Esophagus muscularis mucosa (tissue), 4 donors: ENCODE results near the gene HARBI1. TPM values are rescaled to one million over a fixed set of nuclear protein-coding genes. Genes with fewer than 3 reads are reported as not detected.

Experiments used
- DNase-seq: peaks from one replicate; pipeline ENCODE4 v3.0.0-alpha.2; 2017; ENCODE audit errors: extremely low spot score
- H3K27ac ChIP-seq, 4 donors: fragments of 200-600 bp; sonication (generic); replicated peaks in 1 of 4; 1 replicate in 3 of 4; 2 replicates in 1 of 4; pipeline ENCODE4 v1.5.1; 2016 to 2019; ENCODE audit warnings: mild to moderate bottlenecking in 1 of 4
- H3K27me3 ChIP-seq, 4 donors: fragments of 200-600 bp; sonication (generic); one replicate each; pipeline versions ENCODE4 v1.5.1 to v1.6.0; 2016 to 2019
- H3K36me3 ChIP-seq, 4 donors: fragments of 200-600 bp; sonication (generic); one replicate each; pipeline ENCODE4 v1.5.1; 2016 to 2019
- H3K4me1 ChIP-seq, 4 donors: fragments of 200-600 bp; sonication (generic); one replicate each; pipeline ENCODE4 v1.5.1; 2016 to 2019
- H3K4me3 ChIP-seq, 4 donors: fragments of 200-600 bp; sonication (generic); 1 replicate in 2 of 4; 2 replicates in 2 of 4; pipeline ENCODE4 v1.5.1; 2016 to 2019; ENCODE audit warnings: mild to moderate bottlenecking in 4 of 4, moderate library complexity in 1 of 4
- H3K9me3 ChIP-seq, 4 donors: fragments of 200-600 bp; sonication (generic); 1 replicate in 3 of 4; 2 replicates in 1 of 4; pipeline ENCODE4 v1.5.1; 2016 to 2019
- CTCF ChIP-seq, 3 experiments: fragments of 200-600 bp in 2 of 3; fragments of 450-650 bp in 1 of 3; sonication (generic) in 2 of 3; IDR thresholded peaks; one replicate each; pipeline ENCODE4 v1.5.1; 2017 to 2019; ENCODE audit warnings: antibody characterized with exemption in 3 of 3, mild to moderate bottlenecking in 2 of 3, moderate library complexity in 1 of 3
- EP300 ChIP-seq: sonication (generic); formaldehyde crosslinking; IDR thresholded peaks from one replicate; pipeline ENCODE4 v1.6.1; 2017; ENCODE audit warnings: antibody characterized with exemption
- POLR2A ChIP-seq: fragments of 450-650 bp; IDR thresholded peaks from one replicate; pipeline ENCODE4 v1.6.1; 2017; ENCODE audit warnings: antibody characterized with exemption, moderate library complexity, mild to moderate bottlenecking, low read depth
- POLR2AphosphoS5 ChIP-seq, 2 donors: sonication (generic); formaldehyde crosslinking; IDR thresholded peaks; one replicate each; pipeline ENCODE4 v1.6.1; 2017; ENCODE audit warnings: antibody characterized with exemption in 2 of 2
- WGBS: methylation state at CpG from one replicate; pipeline ENCODE4 v1.1.5; 2018; 5-methylcytosine and 5-hydroxymethylcytosine counted together
- intact Hi-C: fragments of 100-400 bp; cut with DNase I; formaldehyde crosslinking; loops from one replicate; pipeline ENCODE4 v1.15.1; 2023
- total RNA-seq, 4 donors: library from RNA; depleted of rRNA; stranded (reverse); fragments of >200 nt; gene quantifications; one replicate each; pipeline versions ENCODE4 v1.1.0 to v1.2.1, GENCODE V29; 2016

The HARBI1 gene
- total RNA-seq, 4 donors from 2014 or later: 2.5 to 3.3 (median 3.0) TPM

- intact Hi-C loops: no loop called here
- Histone ChIP-seq H3K27ac (no peak overlapping the region), H3K27me3 (no peaks in the 10 kb centered on the region), H3K4me3 (peak overlapping the region; percentile 34 to 92 (median 78)), H3K36me3 (peaks cover 0 to 41% (median 30%) of the 10 kb centered on the region in 4 donors), H3K9me3 (no peaks in the 10 kb centered on the region), H3K4me1 (peaks cover 18 to 64% (median 53%) of the 10 kb centered on the region in 4 donors)
- DNase-seq: no peak
- WGBS: 79% methylated on average over 6 of the region's 6 CpGs
- TF ChIP-seq EP300 (no peak), POLR2AphosphoS5 (IDR thresholded peaks at IDR 0.05) (no peak), CTCF (IDR thresholded peaks at IDR 0.05) (no peak), POLR2A (no peak)
Observed at GRCh38 chr11:46618837-46619236, 1.8 kb upstream of the HARBI1 start.

DNA sequence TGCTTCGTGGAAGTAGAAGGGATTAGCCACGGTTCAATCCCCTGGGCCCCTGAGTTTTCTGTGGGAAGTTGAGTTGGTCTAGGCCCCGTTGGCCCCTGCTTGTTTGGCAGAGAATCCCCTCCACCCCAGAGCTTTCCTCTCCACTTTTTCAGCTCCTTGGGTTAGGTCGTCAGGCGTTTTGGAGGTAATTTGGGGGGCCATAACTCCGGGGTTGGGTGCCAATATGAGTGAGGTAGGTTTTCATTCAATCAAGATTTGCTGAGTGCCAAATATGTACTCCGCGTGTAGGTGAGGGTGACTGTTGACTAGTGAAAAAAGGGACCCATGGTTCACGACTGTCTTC lies 916 bp upstream of the HARBI1 start:
- intact Hi-C loops: loop anchor here (2.0 kb wide), 1 partner anchor 227 kb away; the partner anchor contains the start of gene CHRM4
- TF ChIP-seq CTCF (IDR thresholded peaks at IDR 0.05) (no peak), EP300 (no peak), POLR2A (no peak), POLR2AphosphoS5 (IDR thresholded peaks at IDR 0.05) (no peak)
- 4% methylated on average over 9 of the region's 9 CpGs for WGBS
- no peaks in the 10 kb centered on the region for H3K9me3 ChIP-seq
- H3K27me3 ChIP-seq: no peaks in the 10 kb centered on the region
- peak overlapping the region; percentile 66 to 92 (median 86) for H3K4me3 ChIP-seq
- H3K36me3 ChIP-seq: peaks cover 0 to 32% (median 25%) of the 10 kb centered on the region in 4 donors
- H3K27ac ChIP-seq: peak overlapping the region; percentile 90 to 97 (median 96)
- H3K4me1 ChIP-seq: peaks cover 18 to 65% (median 57%) of the 10 kb centered on the region in 4 donors
- DNase-seq: no peak

DNA sequence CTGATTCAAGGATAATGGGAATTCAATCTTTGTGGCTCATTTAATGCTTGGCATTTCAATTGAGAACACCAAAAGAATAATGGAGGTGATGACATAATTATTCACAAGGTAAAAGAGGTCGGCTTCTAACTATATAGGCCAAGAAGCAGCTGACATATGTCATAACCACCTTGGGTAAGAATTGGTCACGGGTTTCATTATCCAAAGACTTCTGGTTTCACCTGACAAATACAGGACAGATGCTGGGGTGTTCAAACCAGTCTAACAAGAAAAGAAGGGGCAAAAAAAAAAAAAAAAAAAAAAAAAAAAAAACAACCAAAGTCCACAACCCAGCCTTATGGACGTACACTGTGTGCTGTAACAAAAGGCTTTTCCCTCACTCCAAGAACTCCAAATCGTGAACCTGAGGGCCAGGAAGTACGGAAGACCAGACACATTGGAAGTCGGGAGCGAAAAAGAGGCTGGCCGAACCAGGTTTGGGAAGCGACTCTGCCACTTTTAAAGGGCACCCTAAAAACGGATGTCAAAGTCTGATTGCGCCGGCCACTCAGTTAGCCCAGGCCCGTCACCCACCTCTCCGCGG lies 385 bp downstream of the HARBI1 start:
- H3K27ac ChIP-seq: peak overlapping the region; percentile 90 to 97 (median 96)
- WGBS: 1% methylated on average over 14 of the region's 15 CpGs
- H3K36me3 ChIP-seq: peaks cover 0 to 20% (median 16%) of the 10 kb centered on the region in 4 donors
- no peak for TF ChIP-seq CTCF (IDR thresholded peaks at IDR 0.05)
- no peak for TF ChIP-seq POLR2A
- no peak for TF ChIP-seq EP300
- TF ChIP-seq POLR2AphosphoS5 (IDR thresholded peaks at IDR 0.05): no peak
- H3K4me3 ChIP-seq: peak overlapping the region; percentile 66 to 92 (median 86)
- intact Hi-C loops: loop anchor here (2.0 kb wide), 1 partner anchor 226 kb away; the partner anchor contains the start of gene CHRM4
- peaks cover 18 to 65% (median 59%) of the 10 kb centered on the region in 4 donors for H3K4me1 ChIP-seq
- no peak for DNase-seq
- H3K9me3 ChIP-seq: no peaks in the 10 kb centered on the region
- H3K27me3 ChIP-seq: no peaks in the 10 kb centered on the region

DNA sequence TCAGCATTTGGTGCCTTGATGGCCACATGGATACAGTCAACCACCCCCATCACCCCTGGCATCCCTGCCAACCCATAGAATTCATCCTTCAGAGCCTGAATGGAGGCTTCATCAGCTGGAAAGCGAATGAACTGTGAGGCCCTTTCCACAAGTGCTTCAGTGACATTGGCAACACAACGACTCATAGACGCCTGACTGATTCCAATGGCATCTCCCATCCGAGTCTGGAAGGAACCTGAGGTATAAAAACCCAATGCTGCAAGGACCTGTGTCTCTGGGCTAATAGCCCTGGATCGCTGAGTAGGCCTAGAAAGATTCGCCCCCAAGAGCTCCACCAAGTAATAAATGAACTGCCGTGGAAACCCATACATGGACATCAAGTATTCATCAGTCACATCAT lies 1.3 kb downstream of the HARBI1 start:
- no peaks in the 10 kb centered on the region for H3K9me3 ChIP-seq
- no peak for TF ChIP-seq EP300
- no peak for TF ChIP-seq POLR2A
- no peak for TF ChIP-seq POLR2AphosphoS5 (IDR thresholded peaks at IDR 0.05)
- no peak for TF ChIP-seq CTCF (IDR thresholded peaks at IDR 0.05)
- no peak overlapping the region for H3K4me3 ChIP-seq
- WGBS: 98% methylated on average over 7 of the region's 7 CpGs
- no peak for DNase-seq
- H3K27ac ChIP-seq: no peak overlapping the region
- intact Hi-C loops: loop anchor here (2.0 kb wide), 1 partner anchor 225 kb away; the partner anchor contains the start of gene CHRM4
- peaks cover 0 to 11% (median 7%) of the 10 kb centered on the region in 4 donors for H3K36me3 ChIP-seq
- peaks cover 18 to 59% (median 55%) of the 10 kb centered on the region in 4 donors for H3K4me1 ChIP-seq
- H3K27me3 ChIP-seq: no peaks in the 10 kb centered on the region
